Measurements from ENCODE around the gene FBXO4.

Gene FBXO4

GRCh38 chr5:41985945-41986695 lies 61.0 kb downstream of the FBXO4 start:
- DNase-seq = no peak

Data from activated CD4-positive, alpha-beta T cell treated with anti-CD3 and anti-CD28 coated beads, Interleukin-10, Interleukin-2, amounts not matched to agents 100 ng/mL and 50 ng/mL, durations not matched to agents 16 hours and 8 hours (primary cell).